ENCODE results near the gene CABLES2. TPM values are rescaled to one million over a fixed set of nuclear protein-coding genes. Genes with fewer than 3 reads are reported as not detected.

The CABLES2 gene
- total RNA-seq, 1 donor from 2014 or later, result 8.1 TPM

DNA sequence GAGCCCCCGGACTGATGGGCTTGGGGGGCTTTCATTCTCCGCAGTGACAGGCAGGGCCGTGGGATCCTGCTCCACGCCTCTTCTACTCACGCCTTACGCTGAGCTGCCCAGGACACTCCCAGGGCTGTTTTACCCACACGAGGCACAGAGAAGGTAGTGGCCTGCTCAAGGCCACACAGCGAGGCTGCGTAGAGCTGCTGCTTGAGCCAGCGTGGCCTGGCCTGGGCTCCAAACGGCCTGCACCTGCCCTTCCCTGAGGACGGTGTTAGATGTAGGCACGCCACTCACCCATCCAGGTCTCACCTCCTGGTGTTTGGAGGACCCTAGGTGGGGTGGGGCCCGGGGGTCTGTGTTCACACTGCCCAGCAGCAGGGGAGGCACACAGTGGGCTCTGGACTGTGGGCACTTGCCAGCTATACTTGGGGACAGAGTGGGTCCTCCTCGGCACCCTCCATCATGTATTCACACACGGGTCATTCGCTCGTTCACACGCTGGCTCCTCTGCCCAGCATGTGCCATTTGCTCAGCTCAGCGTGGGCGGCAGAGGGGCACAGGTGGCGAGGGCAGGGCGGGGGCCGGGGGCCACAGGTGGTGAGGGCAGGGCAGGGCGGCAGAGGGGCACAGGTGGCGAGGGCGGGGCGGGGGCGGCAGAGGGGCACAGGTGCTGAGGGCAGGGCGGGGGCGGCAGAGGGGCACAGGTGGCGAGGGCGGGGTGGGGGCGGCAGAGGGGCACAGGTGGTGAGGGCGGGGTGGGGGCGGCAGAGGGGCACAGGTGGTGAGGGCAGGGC lies 38.7 kb upstream of the CABLES2 start:
- Histone ChIP-seq H4K20me1 (ENCODE audit: low read depth) (no peaks in the 10 kb centered on the region), H3K27ac (no peak overlapping the region), H3K27me3 (no peaks in the 10 kb centered on the region), H2AFZ (replicated peaks) (no peak overlapping the region), H3K4me3 (no peak overlapping the region), H3F3A (ENCODE audit: low read depth) (no peaks in the 10 kb centered on the region), H3K79me2 (ENCODE audit: low read depth) (no peaks in the 10 kb centered on the region), H3K4me1 (peaks cover 13% of the 10 kb centered on the region), H3K36me3 (no peaks in the 10 kb centered on the region), H3K9ac (no peak overlapping the region), H3K9me3 (ENCODE audit: low read depth) (no peaks in the 10 kb centered on the region), H3K4me2 (no peak overlapping the region)
- Mint-ChIP-seq H3K27ac (no peak overlapping the region), H3K4me3 (no peak overlapping the region), H3K4me1 (peaks cover 30% of the 10 kb centered on the region), H3K36me3 (no peaks in the 10 kb centered on the region), H3K27me3 (ENCODE audit: insufficient read depth, low read depth) (peaks cover 30% of the 10 kb centered on the region), H3K9me3 (no peaks in the 10 kb centered on the region)
- no peak for DNase-seq (ENCODE audit: low spot score)
- TF ChIP-seq EZH2phosphoT487 (IDR thresholded peaks at IDR 0.05) (no peak), EZH2 (IDR thresholded peaks at IDR 0.05) (no peak)
- TF ChIP-seq, protein P1, sequence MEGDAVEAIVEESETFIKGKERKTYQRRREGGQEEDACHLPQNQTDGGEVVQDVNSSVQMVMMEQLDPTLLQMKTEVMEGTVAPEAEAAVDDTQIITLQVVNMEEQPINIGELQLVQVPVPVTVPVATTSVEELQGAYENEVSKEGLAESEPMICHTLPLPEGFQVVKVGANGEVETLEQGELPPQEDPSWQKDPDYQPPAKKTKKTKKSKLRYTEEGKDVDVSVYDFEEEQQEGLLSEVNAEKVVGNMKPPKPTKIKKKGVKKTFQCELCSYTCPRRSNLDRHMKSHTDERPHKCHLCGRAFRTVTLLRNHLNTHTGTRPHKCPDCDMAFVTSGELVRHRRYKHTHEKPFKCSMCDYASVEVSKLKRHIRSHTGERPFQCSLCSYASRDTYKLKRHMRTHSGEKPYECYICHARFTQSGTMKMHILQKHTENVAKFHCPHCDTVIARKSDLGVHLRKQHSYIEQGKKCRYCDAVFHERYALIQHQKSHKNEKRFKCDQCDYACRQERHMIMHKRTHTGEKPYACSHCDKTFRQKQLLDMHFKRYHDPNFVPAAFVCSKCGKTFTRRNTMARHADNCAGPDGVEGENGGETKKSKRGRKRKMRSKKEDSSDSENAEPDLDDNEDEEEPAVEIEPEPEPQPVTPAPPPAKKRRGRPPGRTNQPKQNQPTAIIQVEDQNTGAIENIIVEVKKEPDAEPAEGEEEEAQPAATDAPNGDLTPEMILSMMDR (IDR thresholded peaks at IDR 0.05), result no peak

DNA sequence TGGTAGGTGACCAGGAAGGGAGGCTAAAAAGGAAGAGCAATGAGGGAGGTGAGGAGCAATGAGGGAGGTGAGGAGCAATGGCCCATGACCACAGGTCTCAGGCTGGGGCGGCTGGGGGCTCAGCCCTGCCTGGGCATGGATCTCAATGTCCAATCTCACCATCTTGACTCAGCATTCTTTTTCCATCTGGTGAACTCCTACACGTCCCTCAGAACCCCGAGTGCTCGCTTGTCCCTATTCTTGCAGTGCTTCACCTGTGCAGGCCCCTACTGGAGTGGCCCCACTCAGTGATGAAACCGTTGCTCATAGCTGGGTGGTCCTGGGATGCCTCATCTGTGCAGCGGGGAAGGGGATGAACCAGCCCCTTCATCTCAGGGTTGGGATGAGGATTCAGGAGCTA lies 37.2 kb upstream of the CABLES2 start:
- peaks cover 30% of the 10 kb centered on the region for H3K27me3 Mint-ChIP-seq (ENCODE audit: insufficient read depth, low read depth)
- H3K4me2 ChIP-seq, result no peak overlapping the region
- TF ChIP-seq, protein P1 (IDR thresholded peaks at IDR 0.05), result no peak
- TF ChIP-seq EZH2phosphoT487 (IDR thresholded peaks at IDR 0.05), result no peak
- no peak for TF ChIP-seq EZH2 (IDR thresholded peaks at IDR 0.05)

DNA sequence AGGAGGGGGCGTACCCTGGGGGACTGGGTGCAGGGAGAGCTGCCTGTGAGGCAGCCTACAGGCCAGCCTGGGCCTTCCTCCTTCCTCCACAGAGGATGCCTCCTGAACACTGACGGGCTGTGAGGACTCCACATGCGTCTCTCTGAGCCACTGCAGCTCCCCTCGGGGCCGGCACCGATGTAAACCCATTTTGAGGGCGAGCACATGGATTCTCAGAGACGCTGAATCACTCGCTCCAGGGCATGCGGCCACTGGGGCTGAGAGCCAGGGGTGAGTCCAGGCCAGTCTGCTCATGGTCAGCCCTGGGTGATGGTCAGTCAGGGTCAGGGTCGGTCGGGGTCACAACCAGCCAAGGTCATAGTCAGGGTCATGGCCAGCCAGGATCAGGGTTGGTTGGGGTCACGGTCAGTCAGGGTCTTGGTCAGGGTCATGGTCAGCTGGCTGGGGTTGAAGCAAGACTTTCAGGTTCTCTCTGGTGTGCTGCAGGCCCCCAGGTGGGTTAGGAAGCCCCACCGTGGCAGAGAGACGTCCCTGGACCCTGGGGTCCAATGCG lies 35.0 kb upstream of the CABLES2 start:
- no peak for TF ChIP-seq EZH2 (IDR thresholded peaks at IDR 0.05)
- TF ChIP-seq, protein P1 (IDR thresholded peaks at IDR 0.05), result no peak
- TF ChIP-seq EZH2phosphoT487 (IDR thresholded peaks at IDR 0.05), result no peak
- Mint-ChIP-seq H3K27ac (no peak overlapping the region), H3K4me1 (peaks cover 5% of the 10 kb centered on the region), H3K4me3 (no peak overlapping the region), H3K36me3 (no peaks in the 10 kb centered on the region), H3K9me3 (no peaks in the 10 kb centered on the region), H3K27me3 (ENCODE audit: insufficient read depth, low read depth) (peaks cover 23% of the 10 kb centered on the region)
- Histone ChIP-seq H3F3A (ENCODE audit: low read depth) (no peaks in the 10 kb centered on the region), H2AFZ (replicated peaks) (no peak overlapping the region), H3K27me3 (no peaks in the 10 kb centered on the region), H3K36me3 (no peaks in the 10 kb centered on the region), H3K79me2 (ENCODE audit: low read depth) (no peaks in the 10 kb centered on the region), H3K9me3 (ENCODE audit: low read depth) (no peaks in the 10 kb centered on the region), H3K4me1 (no peaks in the 10 kb centered on the region), H3K27ac (no peak overlapping the region), H4K20me1 (ENCODE audit: low read depth) (no peaks in the 10 kb centered on the region), H3K4me2 (no peak overlapping the region), H3K9ac (no peak overlapping the region), H3K4me3 (no peak overlapping the region)
- no peak for DNase-seq (ENCODE audit: low spot score)

More for the DNA sequence above, 37.2 kb upstream of the CABLES2 start:
- no peaks in the 10 kb centered on the region for H3K36me3 ChIP-seq
- Mint-ChIP-seq H3K4me1 (peaks cover 25% of the 10 kb centered on the region), H3K9me3 (no peaks in the 10 kb centered on the region), H3K4me3 (no peak overlapping the region), H3K27ac (no peak overlapping the region), H3K36me3 (no peaks in the 10 kb centered on the region)
- no peak for DNase-seq (ENCODE audit: low spot score)
- no peak overlapping the region for H3K9ac ChIP-seq
- H3K4me3 ChIP-seq, result no peak overlapping the region
- no peak overlapping the region for H2AFZ ChIP-seq (replicated peaks)
- peaks cover 11% of the 10 kb centered on the region for H3K4me1 ChIP-seq
- no peak overlapping the region for H3K27ac ChIP-seq
- no peaks in the 10 kb centered on the region for H3K27me3 ChIP-seq
- no peaks in the 10 kb centered on the region for H3K9me3 ChIP-seq (ENCODE audit: low read depth)
- no peaks in the 10 kb centered on the region for H4K20me1 ChIP-seq (ENCODE audit: low read depth)
- no peaks in the 10 kb centered on the region for H3K79me2 ChIP-seq (ENCODE audit: low read depth)
- H3F3A ChIP-seq (ENCODE audit: low read depth), result no peaks in the 10 kb centered on the region
